Mesenchymal stem cell (in vitro differentiated cells and primary cell): ENCODE data around the gene FBXL19.

Source experiments
- DNase-seq: peaks from one replicate; pipeline ENCODE4 v3.0.0-alpha.2; 2013
- H2AFZ ChIP-seq: one replicate; pipeline ENCODE4 v1.6.1; 2013; ENCODE audit warnings: low read depth, mild to moderate bottlenecking, control low read depth, inconsistent platforms, low read length, moderate library complexity
- H2AK5ac ChIP-seq: 2 replicates; pipeline ENCODE4 v1.6.1; 2013; ENCODE audit warnings: low read length, moderate library complexity, mild to moderate bottlenecking, inconsistent platforms; ENCODE audit not compliant: severe bottlenecking
- H2BK120ac ChIP-seq: one replicate; pipeline ENCODE4 v1.6.1; 2013; ENCODE audit warnings: low read depth, mild to moderate bottlenecking, inconsistent platforms, low read length, moderate library complexity
- H2BK12ac ChIP-seq, 2 experiments: one replicate each; pipeline ENCODE4 v1.6.1; 2013; ENCODE audit warnings: inconsistent platforms in 2 of 2, low read length in 2 of 2, mild to moderate bottlenecking in 2 of 2, moderate library complexity in 2 of 2, control low read depth in 1 of 2
- H2BK15ac ChIP-seq: one replicate; pipeline ENCODE4 v1.6.1; 2013; ENCODE audit warnings: mild to moderate bottlenecking, low read depth, inconsistent platforms; ENCODE audit not compliant: poor library complexity, severe bottlenecking
- H2BK5ac ChIP-seq: 2 replicates; pipeline ENCODE4 v1.6.1; 2013; ENCODE audit warnings: low read depth, mild to moderate bottlenecking, low read length, control low read depth, inconsistent platforms; ENCODE audit not compliant: poor library complexity, severe bottlenecking
- H3K14ac ChIP-seq, 2 experiments: one replicate each; pipeline ENCODE4 v1.6.1; 2013; ENCODE audit warnings: inconsistent platforms in 2 of 2, low read length in 2 of 2, control low read depth in 1 of 2, mild to moderate bottlenecking in 1 of 2, moderate library complexity in 1 of 2
- H3K18ac ChIP-seq, 2 experiments: one replicate each; pipeline ENCODE4 v1.6.1; 2013; ENCODE audit warnings: inconsistent platforms in 2 of 2, low read length in 2 of 2, control low read depth in 1 of 2, low read depth in 1 of 2, mild to moderate bottlenecking in 1 of 2
- H3K23ac ChIP-seq, 2 experiments: one replicate each; pipeline ENCODE4 v1.6.1; 2013; ENCODE audit warnings: inconsistent platforms in 2 of 2, low read length in 2 of 2, mild to moderate bottlenecking in 2 of 2, moderate library complexity in 2 of 2, control low read depth in 1 of 2
- H3K27ac ChIP-seq: 2 replicates; pipeline ENCODE4 v1.5.1; 2013; ENCODE audit warnings: mild to moderate bottlenecking, moderate library complexity, low read length, control low read depth, inconsistent platforms; ENCODE audit not compliant: poor library complexity, severe bottlenecking
- H3K27me3 ChIP-seq, 2 experiments: 2 replicates each; pipeline versions ENCODE4 v1.6.1 to v1.7.0; 2013; ENCODE audit warnings: low read length in 2 of 2, mild to moderate bottlenecking in 2 of 2, moderate library complexity in 2 of 2, control low read depth in 1 of 2, inconsistent platforms in 1 of 2; ENCODE audit not compliant: control insufficient read depth in 1 of 2, insufficient read depth in 1 of 2
- H3K36me3 ChIP-seq, 2 experiments: 2 replicates each; pipeline versions ENCODE4 v1.6.1 to v1.7.0; 2013; ENCODE audit warnings: low read length in 2 of 2, control low read depth in 1 of 2, inconsistent platforms in 1 of 2, low read depth in 1 of 2, mild to moderate bottlenecking in 1 of 2; ENCODE audit not compliant: insufficient read depth in 2 of 2, control insufficient read depth in 1 of 2
- H3K4ac ChIP-seq, 2 experiments: one replicate each; pipeline ENCODE4 v1.6.1; 2013; ENCODE audit warnings: inconsistent platforms in 2 of 2, low read length in 2 of 2, mild to moderate bottlenecking in 2 of 2, moderate library complexity in 2 of 2, control low read depth in 1 of 2, low read depth in 1 of 2
- H3K4me1 ChIP-seq: 2 replicates; pipeline ENCODE4 v1.6.1; 2013; ENCODE audit warnings: low read depth, low read length, control low read depth; ENCODE audit not compliant: control insufficient read depth, insufficient read depth
- H3K4me2 ChIP-seq: 2 replicates; pipeline ENCODE4 v1.6.1; 2013; ENCODE audit warnings: low read length, mild to moderate bottlenecking, inconsistent platforms; ENCODE audit not compliant: poor library complexity, severe bottlenecking
- H3K4me3 ChIP-seq, 2 experiments: 2 replicates each; pipeline versions ENCODE4 v1.5.1 to v1.7.0; 2013; ENCODE audit warnings: low read length in 2 of 2, mild to moderate bottlenecking in 2 of 2, control low read depth in 1 of 2, low read depth in 1 of 2; ENCODE audit not compliant: insufficient read depth in 1 of 2
- H3K79me1 ChIP-seq: replicated peaks from 2 replicates; pipeline ENCODE4 v1.6.1; 2013; ENCODE audit warnings: mild to moderate bottlenecking, control low read depth, low read length, inconsistent platforms; ENCODE audit not compliant: poor library complexity, severe bottlenecking
- H3K9ac ChIP-seq: 2 replicates; pipeline ENCODE4 v1.7.0; 2013; ENCODE audit warnings: mild to moderate bottlenecking, low read length, moderate library complexity
- H3K9me3 ChIP-seq: 2 replicates; pipeline ENCODE4 v1.7.0; 2013; ENCODE audit warnings: mild to moderate bottlenecking, low read length; ENCODE audit not compliant: control insufficient read depth
- H4K8ac ChIP-seq: one replicate; pipeline ENCODE4 v1.6.1; 2013; ENCODE audit warnings: inconsistent platforms, mild to moderate bottlenecking, low read length, moderate library complexity
- H4K91ac ChIP-seq: one replicate; pipeline ENCODE4 v1.6.1; 2013; ENCODE audit warnings: mild to moderate bottlenecking, low read length, inconsistent platforms
- WGBS: methylation state at CpG from one replicate; pipeline ENCODE4 v1.1.7; 2013; ENCODE audit warnings: mixed read lengths; 5-methylcytosine and 5-hydroxymethylcytosine counted together

FBXL19 gene

GRCh38 chr16:30922960-30923535 is 324 bp upstream of the FBXL19 start:
- Histone ChIP-seq H2AFZ (peak overlapping the region; percentile 65), H3K4ac (peak overlapping the region; percentile 90 to 92), H2BK15ac (no peak overlapping the region), H3K79me1 (peaks cover 27% of the 10 kb centered on the region), H4K8ac (peak overlapping the region; percentile 66), H2BK120ac (peak overlapping the region; percentile 29), H3K36me3 (peaks cover 17 to 30% of the 10 kb centered on the region in 2 experiments), H3K4me2 (peak overlapping the region; percentile 5), H3K4me3 (peak overlapping the region; percentile 79 to 99), H3K27me3 (no peaks in the 10 kb centered on the region), H2AK5ac (no peak overlapping the region), H3K4me1 (peaks cover 27% of the 10 kb centered on the region), H2BK5ac (peak overlapping the region; percentile 2), H4K91ac (peak overlapping the region; percentile 88), H3K27ac (peak overlapping the region; percentile 88), H3K18ac (peak overlapping the region; percentile 78 to 96), H3K23ac (no peak overlapping the region), H3K9me3 (no peaks in the 10 kb centered on the region), H2BK12ac (peak overlapping the region; percentile 7 to 95), H3K9ac (peak overlapping the region; percentile 95), H3K14ac (peak overlapping the region in 1 of 2 experiments; percentile 61)
- under 1% methylated on average over 28 of the region's 33 CpGs for WGBS
- peak; percentile 100 for DNase-seq

GRCh38 chr16:30924076-30924912 is 922 bp downstream of the FBXL19 start:
- H4K8ac ChIP-seq, result no peak overlapping the region
- peak overlapping the region; percentile 44 for H2BK15ac ChIP-seq
- H3K18ac ChIP-seq, result peak overlapping the region; percentile 53 to 56
- peaks cover 27% of the 10 kb centered on the region for H3K4me1 ChIP-seq
- H3K14ac ChIP-seq, result peak overlapping the region; percentile 15 to 87
- no peaks in the 10 kb centered on the region for H3K27me3 ChIP-seq
- H3K9me3 ChIP-seq, result no peaks in the 10 kb centered on the region
- no peak overlapping the region for H2AFZ ChIP-seq
- H2AK5ac ChIP-seq, result no peak overlapping the region
- no peak overlapping the region for H2BK5ac ChIP-seq
- H3K9ac ChIP-seq, result peak overlapping the region; percentile 80
- peaks cover 38% of the 10 kb centered on the region for H3K79me1 ChIP-seq
- H4K91ac ChIP-seq, result no peak overlapping the region
- peak overlapping the region in 1 of 2 experiments; percentile 80 for H3K23ac ChIP-seq
- no peak for DNase-seq
- H3K36me3 ChIP-seq, result peaks cover 23 to 43% of the 10 kb centered on the region in 2 experiments
- 4% methylated on average over 16 of the region's 53 CpGs for WGBS
- H3K27ac ChIP-seq, result no peak overlapping the region
- peak overlapping the region; percentile 51 to 69 for H3K4ac ChIP-seq
- peak overlapping the region in 1 of 2 experiments; percentile 67 for H2BK12ac ChIP-seq
- peak overlapping the region; percentile 76 to 79 for H3K4me3 ChIP-seq
- peak overlapping the region; percentile 88 for H3K4me2 ChIP-seq
- H2BK120ac ChIP-seq, result peak overlapping the region; percentile 77

- no peak for DNase-seq
- H3K27ac ChIP-seq, result no peak overlapping the region
- no peak overlapping the region for H2AK5ac ChIP-seq
- no peak overlapping the region for H2AFZ ChIP-seq
- H4K8ac ChIP-seq, result no peak overlapping the region
- H4K91ac ChIP-seq, result no peak overlapping the region
- H2BK12ac ChIP-seq, result no peak overlapping the region
- H3K4me1 ChIP-seq, result peaks cover 27% of the 10 kb centered on the region
- peak overlapping the region; percentile 88 for H3K4me2 ChIP-seq
- H3K23ac ChIP-seq, result peak overlapping the region in 1 of 2 experiments; percentile 27
- H2BK15ac ChIP-seq, result no peak overlapping the region
- peak overlapping the region in 1 of 2 experiments; percentile 24 for H3K4ac ChIP-seq
- H2BK5ac ChIP-seq, result no peak overlapping the region
- H3K9ac ChIP-seq, result peak overlapping the region; percentile 80
- peaks cover 41% of the 10 kb centered on the region for H3K79me1 ChIP-seq
- H2BK120ac ChIP-seq, result no peak overlapping the region
- peaks cover 25 to 48% of the 10 kb centered on the region in 2 experiments for H3K36me3 ChIP-seq
- H3K14ac ChIP-seq, result peak overlapping the region in 1 of 2 experiments; percentile 15
- H3K9me3 ChIP-seq, result no peaks in the 10 kb centered on the region
- H3K4me3 ChIP-seq, result peak overlapping the region; percentile 21 to 76
- 78% methylated on average over 11 of the region's 11 CpGs for WGBS
- no peaks in the 10 kb centered on the region for H3K27me3 ChIP-seq
- no peak overlapping the region for H3K18ac ChIP-seq
These were observed 1.7 kb downstream of the FBXL19 start for GRCh38 chr16:30924913-30925631.
